ENCODE measurements around the gene OR1B1. TPM values are rescaled to one million over a fixed set of nuclear protein-coding genes. Genes with fewer than 3 reads are reported as not detected.

Gene OR1B1
- polyA plus RNA-seq, 1 of the 3 experiments (the other 2 are of a cell fraction) = not detected

GRCh38 chr9:122619996-122620395 is 37.4 kb downstream of the OR1B1 start:
- ChIA-PET CTCF (no interaction called here), POLR2A (no interaction called here)
- Histone ChIP-seq H3K27me3 (ENCODE audit: insufficient read depth) (no peaks in the 10 kb centered on the region), H3K9ac (no peak overlapping the region), H3K9me3 (no peaks in the 10 kb centered on the region), H3K4me3 (ENCODE audit: low read depth in 2 of 2, low read length in 1 of 2) (no peak overlapping the region), H3K27ac (ENCODE audit: low read depth in 2 of 2, low read length in 1 of 2) (no peak overlapping the region), H3K4me1 (ENCODE audit: control insufficient read depth in 1 of 2, insufficient read depth in 2 of 2, low read depth in 1 of 2, low read length in 1 of 2) (no peaks in the 10 kb centered on the region), H3K79me2 (ENCODE audit: insufficient read depth) (no peaks in the 10 kb centered on the region), H3F3A (replicated peaks; ENCODE audit: insufficient read depth) (no peaks in the 10 kb centered on the region), H3K4me2 (no peak overlapping the region), H4K20me1 (ENCODE audit: insufficient read depth) (no peaks in the 10 kb centered on the region), H3K9me2 (no peaks in the 10 kb centered on the region), H3K36me3 (replicated peaks in 1 of 2; ENCODE audit: control insufficient read depth in 1 of 2, insufficient read depth in 2 of 2, low read length in 1 of 2) (no peaks in the 10 kb centered on the region), H2AFZ (ENCODE audit: low read depth) (no peak overlapping the region)
- DNase-seq = no peak
- WGBS (ENCODE audit: low lambda C conversion rate) = 12% methylated on average over 7 of the region's 7 CpGs
- TF ChIP-seq ELF1 (IDR thresholded peaks at IDR 0.05) = no peak
- TF ChIP-seq GABPA (IDR thresholded peaks at IDR 0.05; ENCODE audit: low read depth) = no peak
- TF ChIP-seq YY1 (IDR thresholded peaks at IDR 0.05; ENCODE audit: low read depth) = no peak
- TF ChIP-seq NRF1 (IDR thresholded peaks at IDR 0.05; ENCODE audit: low read depth, low read length) = no peak
- TF ChIP-seq SIN3A (IDR thresholded peaks at IDR 0.05; ENCODE audit: borderline replicate concordance, low read depth, low read length) = no peak
- no peak for TF ChIP-seq NFIC (IDR thresholded peaks at IDR 0.05; ENCODE audit: borderline replicate concordance)
- no peak for TF ChIP-seq USF1 (IDR thresholded peaks at IDR 0.05; ENCODE audit: borderline replicate concordance, low read depth)
- TF ChIP-seq FOXM1 (IDR thresholded peaks at IDR 0.05; ENCODE audit: low read depth) = no peak

- H4K20me1 ChIP-seq (ENCODE audit: insufficient read depth) = no peaks in the 10 kb centered on the region
- no peaks in the 10 kb centered on the region for H3F3A ChIP-seq (replicated peaks; ENCODE audit: insufficient read depth)
- no peaks in the 10 kb centered on the region for H3K36me3 ChIP-seq (replicated peaks in 1 of 2; ENCODE audit: control insufficient read depth in 1 of 2, insufficient read depth in 2 of 2, low read length in 1 of 2)
- ChIA-PET CTCF (no interaction called here), POLR2A (no interaction called here)
- H3K9me3 ChIP-seq = no peaks in the 10 kb centered on the region
- no peak within 1 kb of the TSS for H2AFZ ChIP-seq (ENCODE audit: low read depth)
- no peak for TF ChIP-seq REST (IDR thresholded peaks at IDR 0.05; ENCODE audit: low read depth, low read length)
- no peak for TF ChIP-seq SMC3 (IDR thresholded peaks at IDR 0.05; ENCODE audit: low read depth, low read length)
- TF ChIP-seq FOSL2 (IDR thresholded peaks at IDR 0.05; ENCODE audit: borderline replicate concordance, low read depth) = no peak
- no peak for TF ChIP-seq TCF12 (IDR thresholded peaks at IDR 0.05)
- no peak for DNase-seq
- H3K4me3 ChIP-seq (ENCODE audit: low read depth in 2 of 2, low read length in 1 of 2) = no peak within 1 kb of the TSS
- H3K79me2 ChIP-seq (ENCODE audit: insufficient read depth) = no peaks in the 10 kb centered on the region
- no peaks in the 10 kb centered on the region; the same call in 1 of the 2 replicates for H3K27me3 ChIP-seq (ENCODE audit: insufficient read depth)
- no peak within 1 kb of the TSS for H3K4me2 ChIP-seq
- H3K27ac ChIP-seq (ENCODE audit: low read depth in 2 of 2, low read length in 1 of 2) = no peak within 1 kb of the TSS
- no peaks in the 10 kb centered on the region for H3K9me2 ChIP-seq
- 34% methylated on average over 1 of the region's 1 CpG for WGBS (ENCODE audit: low lambda C conversion rate)
- no peaks in the 10 kb centered on the region for H3K4me1 ChIP-seq (ENCODE audit: control insufficient read depth in 1 of 2, insufficient read depth in 2 of 2, low read depth in 1 of 2, low read length in 1 of 2)
- no peak within 1 kb of the TSS for H3K9ac ChIP-seq
Measured at GRCh38 chr9:122614362-122614761, 43.1 kb downstream of the OR1B1 start, which contains the start of gene OR1Q1. Gene OR1Q1, plus strand, starts transcription at chr9:122614738. Its CDS starts 0 bp downstream, at chr9:122614738.

Measured in SK-N-SH (cell line).